A549 (cell line): ENCODE results near the gene USP24. TPM values are rescaled to one million over a fixed set of nuclear protein-coding genes. Genes with fewer than 3 reads are reported as not detected.

Experiments used
- ATAC-seq, 2 experiments: fragments of 200-7000 bp in 1 of 2; fragments of >200 bp in 1 of 2; cut with Nextera tagmentation in 1 of 2; cut with Tn5 transposase in 1 of 2; 3 replicates each; pipeline versions ENCODE4 v1.8.0 to v1.9.1; 2018 to 2020; ENCODE audit warnings: mild to moderate bottlenecking in 1 of 2, moderate library complexity in 1 of 2
- CTCF ChIA-PET: fragments of 300-600 bp; sonication (Branson Sonifier 250); formaldehyde crosslinking; extraction: SDS; loops from one replicate; lab custom pipeline; 2021; ENCODE audit warnings: antibody characterized with exemption, inconsistent platforms; lab: Yijun Ruan, JAX
- POLR2A ChIA-PET: fragments of 350-600 bp; formaldehyde crosslinking; extraction: SDS; loops from one replicate; lab custom pipeline; 2021; ENCODE audit warnings: antibody characterized with exemption, inconsistent platforms; lab: Yijun Ruan, JAX
- DNase-seq, 2 experiments: peaks; one replicate each; pipeline versions ENCODE4 v3.0.0 to v3.0.0-alpha.2; 2011 to 2016; ENCODE audit warnings: low read depth in 1 of 2, low spot score in 1 of 2
- FAIRE-seq: peaks from 2 replicates; lab custom pipeline; 2011; peaks lifted over from hg19 to GRCh38; lab: Jason Lieb, UNC
- H3K27ac ChIP-seq, 2 experiments: fragments of >200 bp; sonication (Bioruptor Twin); formaldehyde crosslinking; 3 replicates each; pipeline ENCODE4 v1.5.1; 2016 to 2017
- H3K4me1 ChIP-seq: fragments of >200 bp; sonication (Bioruptor Twin); formaldehyde crosslinking; 3 replicates; pipeline ENCODE4 v1.6.1; 2016
- H3K4me2 ChIP-seq: fragments of >200 bp; sonication (Bioruptor Twin); formaldehyde crosslinking; 3 replicates; pipeline ENCODE4 v1.6.1; 2016
- H3K4me3 ChIP-seq: fragments of >200 bp; sonication (Bioruptor Twin); formaldehyde crosslinking; 3 replicates; pipeline ENCODE4 v1.5.1; 2016
- H3K9me3 ChIP-seq: fragments of >200 bp; sonication (Bioruptor Twin); formaldehyde crosslinking; 3 replicates; pipeline ENCODE4 v1.6.1; 2016
- BCL3 ChIP-seq: fragments of >200 bp; sonication (Bioruptor Twin); formaldehyde crosslinking; IDR thresholded peaks from 3 replicates; pipeline ENCODE4 v1.6.1; 2016
- BHLHE40 ChIP-seq: IDR thresholded peaks from 2 replicates; pipeline ENCODE4 v1.6.1; 2012; ENCODE audit warnings: low read depth, low read length, inconsistent platforms
- CEBPB ChIP-seq, 2 experiments: fragments of >200 bp in 1 of 2; sonication (Bioruptor Twin) in 1 of 2; formaldehyde crosslinking in 1 of 2; IDR thresholded peaks; 2 replicates each; pipeline ENCODE4 v1.6.1; 2012 to 2016
- E2F6 ChIP-seq: IDR thresholded peaks from 2 replicates; pipeline ENCODE4 v1.6.1; 2012; ENCODE audit warnings: low read depth, borderline replicate concordance
- EHF ChIP-seq: fragments of 250-450 bp; sonication (Bioruptor Pico); IDR thresholded peaks from 2 replicates; pipeline ENCODE4 v1.5.0; 2020; ENCODE audit warnings: mild to moderate bottlenecking
- EHMT2 ChIP-seq: fragments of 200-600 bp; sonication (generic); IDR thresholded peaks from 2 replicates; pipeline ENCODE4 v1.6.1; 2016; ENCODE audit warnings: antibody characterized with exemption, low read depth, mild to moderate bottlenecking, moderate library complexity
- FOSB ChIP-seq: fragments of 250-450 bp; sonication (Bioruptor Pico); IDR thresholded peaks from 2 replicates; pipeline ENCODE4 v1.5.0; 2020; ENCODE audit warnings: mild to moderate bottlenecking, moderate library complexity
- GATA3 ChIP-seq: IDR thresholded peaks from 2 replicates; pipeline ENCODE4 v1.6.1; 2012; ENCODE audit warnings: borderline replicate concordance
- HEYL ChIP-seq: fragments of 250-450 bp; sonication (Bioruptor Pico); IDR thresholded peaks from 2 replicates; pipeline ENCODE4 v1.8.0; 2021; ENCODE audit warnings: mild to moderate bottlenecking, moderate library complexity
- HOXB5 ChIP-seq: fragments of 250-450 bp; sonication (Bioruptor Pico); IDR thresholded peaks from 2 replicates; pipeline ENCODE4 v1.5.0; 2020; ENCODE audit warnings: mild to moderate bottlenecking, moderate library complexity
- MAFK ChIP-seq: fragments of 450-650 bp; IDR thresholded peaks from 2 replicates; pipeline ENCODE4 v1.6.1; 2014; ENCODE audit not compliant: partially characterized antibody
- MAZ ChIP-seq: fragments of 150-350 bp; IDR thresholded peaks from 2 replicates; pipeline ENCODE4 v1.6.1; 2014; ENCODE audit warnings: antibody characterized with exemption, low read depth, low read length, borderline replicate concordance
- NR3C1 ChIP-seq: fragments of >200 bp; sonication (Bioruptor Twin); formaldehyde crosslinking; IDR thresholded peaks from 3 replicates; pipeline ENCODE4 v1.6.1; 2017
- PHF8 ChIP-seq: fragments of 200-600 bp; sonication (generic); IDR thresholded peaks from 2 replicates; pipeline ENCODE4 v1.6.1; 2016; ENCODE audit warnings: low read depth, mild to moderate bottlenecking, antibody characterized with exemption, moderate library complexity, borderline replicate concordance
- RNF2 ChIP-seq: fragments of 200-600 bp; sonication (generic); IDR thresholded peaks from 2 replicates; pipeline ENCODE4 v1.6.1; 2016; ENCODE audit warnings: low read depth, mild to moderate bottlenecking, antibody characterized with exemption, moderate library complexity, borderline replicate concordance
- SMC3 ChIP-seq: fragments of >200 bp; sonication (Bioruptor Twin); formaldehyde crosslinking; IDR thresholded peaks from 3 replicates; pipeline ENCODE4 v1.6.1; 2018; ENCODE audit warnings: inconsistent platforms
- SREBF2 ChIP-seq: fragments of 450-650 bp; IDR thresholded peaks from 2 replicates; pipeline ENCODE4 v1.6.1; 2014; ENCODE audit warnings: mild to moderate bottlenecking, moderate library complexity
- TFCP2L1 ChIP-seq: fragments of 250-450 bp; sonication (Bioruptor Pico); IDR thresholded peaks from 2 replicates; pipeline ENCODE4 v1.5.0; 2021; ENCODE audit warnings: mild to moderate bottlenecking
- USF2 ChIP-seq: fragments of 450-650 bp; IDR thresholded peaks from 2 replicates; pipeline ENCODE4 v1.6.1; 2014; ENCODE audit warnings: antibody characterized with exemption
- ZFP36 ChIP-seq: fragments of 450-650 bp; IDR thresholded peaks from 2 replicates; pipeline ENCODE4 v1.6.1; 2014; ENCODE audit warnings: borderline replicate concordance; ENCODE audit not compliant: partially characterized antibody
- ZNF302 ChIP-seq: fragments of 250-450 bp; sonication (Bioruptor Pico); IDR thresholded peaks from 2 replicates; pipeline ENCODE4 v1.9.0; 2021; ENCODE audit warnings: inconsistent platforms, mild to moderate bottlenecking, moderate library complexity
- WGBS: methylation state at CpG from one replicate; pipeline ENCODE4 v1.1.6; 2017; ENCODE audit errors: missing lambda C conversion rate; 5-methylcytosine and 5-hydroxymethylcytosine counted together
- polyA plus RNA-seq, 4 experiments: library from polyadenylated mRNA; depleted of rRNA in 3 of 4; stranded (reverse); fragments of >200 nt; fragmentation: RNase III in 1 of 4; extraction: RNeasy Plus Mini Kit Qiagen cat#74134 plus additional on column Dnase treatment in 1 of 4; gene quantifications; 2 replicates in 3 of 4; 3 replicates in 1 of 4; pipeline ENCODE4 v1.2.3, GENCODE V29; 2011 to 2017
- TF ChIP-seq, protein P1 (sequence below): fragments of 250-450 bp; sonication (Bioruptor Pico); IDR thresholded peaks from 2 replicates; pipeline ENCODE4 v1.5.0; 2020; ENCODE audit warnings: low read depth, mild to moderate bottlenecking, moderate library complexity
- TF ChIP-seq, protein P2 (sequence below): fragments of >200 bp; sonication (Bioruptor Twin); formaldehyde crosslinking; IDR thresholded peaks from 2 replicates; pipeline ENCODE4 v1.6.1; 2016

The USP24 gene
- polyA plus RNA-seq, 2 of the 4 experiments (the other 2 are of a cell fraction): 14.7 to 21.7 TPM

- Histone ChIP-seq H3K4me1 (no peaks in the 10 kb centered on the region), H3K9me3 (no peaks in the 10 kb centered on the region), H3K4me2 (no peak overlapping the region), H3K4me3 (no peak overlapping the region), H3K27ac (no peak overlapping the region)
- FAIRE-seq (no peak), DNase-seq (no peak), ATAC-seq (no peak)
- TF ChIP-seq FOSB (CRISPR knock-in tag) (no peak), EHMT2 (no peak), MAFK (peak; percentile 53)
- WGBS: 97% methylated on average over 2 of the region's 2 CpGs
- ChIA-PET CTCF (no interaction called here), POLR2A (no interaction called here)
These were observed 50.3 kb downstream of the USP24 start for GRCh38 chr1:55164906-55165305.

- H3K4me3 ChIP-seq: no peak overlapping the region
- H3K9me3 ChIP-seq: no peaks in the 10 kb centered on the region
- ChIA-PET POLR2A (interaction anchor here (0.6 kb wide), 1 partner anchor 9 kb away, joined by 3 read pairs; no protein-coding TSS in a partner anchor), CTCF (interaction anchor here (1.6 kb wide), 1 partner anchor 118 kb away, joined by 4 read pairs; no protein-coding TSS in a partner anchor)
- H3K27ac ChIP-seq: no peak overlapping the region
- FAIRE-seq (no peak), DNase-seq (no peak), ATAC-seq (no peak)
- TF ChIP-seq MAFK: no peak
- TF ChIP-seq PHF8: no peak
- TF ChIP-seq MAZ: no peak
- TF ChIP-seq TFCP2L1: no peak
- no peak for TF ChIP-seq CEBPB (IDR thresholded peaks at IDR 0.05)
- TF ChIP-seq E2F6: no peak
- TF ChIP-seq SMC3: no peak
- no peak for TF ChIP-seq SREBF2
- no peak for TF ChIP-seq NR3C1
- no peak for TF ChIP-seq HEYL (CRISPR knock-in tag)
- 93% methylated on average over 2 of the region's 2 CpGs for WGBS
- H3K4me1 ChIP-seq: no peaks in the 10 kb centered on the region
- H3K4me2 ChIP-seq: no peak overlapping the region
These were observed 55.6 kb downstream of the USP24 start for GRCh38 chr1:55159571-55159970.

- no peak for TF ChIP-seq BCL3
- no peak for TF ChIP-seq MAZ
- no peak for TF ChIP-seq RNF2
- TF ChIP-seq ZFP36: no peak
- TF ChIP-seq EHF (CRISPR knock-in tag): no peak
- no peak for TF ChIP-seq HOXB5 (CRISPR knock-in tag)
- TF ChIP-seq TFCP2L1: no peak
- TF ChIP-seq GATA3: no peak
- ChIA-PET CTCF (no interaction called here), POLR2A (no interaction called here)
- ATAC-seq (no peak), DNase-seq (no peak), FAIRE-seq (no peak)
- no peaks in the 10 kb centered on the region for H3K9me3 ChIP-seq
- H3K4me3 ChIP-seq: no peak overlapping the region
- no peaks in the 10 kb centered on the region for H3K4me1 ChIP-seq
- WGBS: 94% methylated on average over 3 of the region's 3 CpGs
- no peak overlapping the region for H3K27ac ChIP-seq
- H3K4me2 ChIP-seq: no peak overlapping the region
These were observed 58.6 kb downstream of the USP24 start for GRCh38 chr1:55156608-55157007.

DNA sequence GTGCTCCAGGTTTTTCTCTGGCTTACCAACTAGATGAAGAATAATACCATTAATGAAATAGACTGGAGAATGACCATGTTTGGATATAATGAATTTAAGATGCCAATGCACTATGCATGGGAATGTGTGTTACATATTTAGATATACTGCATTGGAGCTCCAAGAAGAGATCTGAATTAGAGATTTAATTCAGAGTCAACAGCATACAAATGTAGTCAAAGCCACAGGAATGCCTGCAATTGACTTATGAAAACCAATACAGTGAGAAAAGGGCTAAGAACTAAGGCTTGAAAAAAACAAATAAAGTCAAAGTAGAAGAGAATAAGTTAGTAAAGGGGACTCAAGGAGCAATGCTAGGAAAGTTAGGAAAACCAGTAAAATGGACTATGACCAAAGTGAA, 59.1 kb downstream of the USP24 start:
- Histone ChIP-seq H3K9me3 (no peaks in the 10 kb centered on the region), H3K27ac (no peak overlapping the region), H3K4me2 (no peak overlapping the region), H3K4me1 (no peaks in the 10 kb centered on the region), H3K4me3 (no peak overlapping the region)
- DNase-seq: no peak
- ChIA-PET POLR2A (no interaction called here), CTCF (no interaction called here)
- no peak for TF ChIP-seq GATA3
- TF ChIP-seq BHLHE40: no peak
- TF ChIP-seq USF2: no peak
- TF ChIP-seq ZNF302 (CRISPR knock-in tag): no peak
- TF ChIP-seq, protein P1, sequence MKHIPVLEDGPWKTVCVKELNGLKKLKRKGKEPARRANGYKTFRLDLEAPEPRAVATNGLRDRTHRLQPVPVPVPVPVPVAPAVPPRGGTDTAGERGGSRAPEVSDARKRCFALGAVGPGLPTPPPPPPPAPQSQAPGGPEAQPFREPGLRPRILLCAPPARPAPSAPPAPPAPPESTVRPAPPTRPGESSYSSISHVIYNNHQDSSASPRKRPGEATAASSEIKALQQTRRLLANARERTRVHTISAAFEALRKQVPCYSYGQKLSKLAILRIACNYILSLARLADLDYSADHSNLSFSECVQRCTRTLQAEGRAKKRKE: no peak
- TF ChIP-seq, protein P2, sequence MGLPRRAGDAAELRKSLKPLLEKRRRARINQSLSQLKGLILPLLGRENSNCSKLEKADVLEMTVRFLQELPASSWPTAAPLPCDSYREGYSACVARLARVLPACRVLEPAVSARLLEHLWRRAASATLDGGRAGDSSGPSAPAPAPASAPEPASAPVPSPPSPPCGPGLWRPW: no peak
- no peak for ATAC-seq
- FAIRE-seq: no peak
